Measurements from ENCODE around the gene EDEM2. TPM values are rescaled to one million over a fixed set of nuclear protein-coding genes. Genes with fewer than 3 reads are reported as not detected.
A peak's percentile ranks its signal among the peaks of the same experiment; 100 is the strongest.

Gene EDEM2
- total RNA-seq, 4 donors from 2014 or later, result 7.2 to 12.2 (median 9.5) TPM

DNA sequence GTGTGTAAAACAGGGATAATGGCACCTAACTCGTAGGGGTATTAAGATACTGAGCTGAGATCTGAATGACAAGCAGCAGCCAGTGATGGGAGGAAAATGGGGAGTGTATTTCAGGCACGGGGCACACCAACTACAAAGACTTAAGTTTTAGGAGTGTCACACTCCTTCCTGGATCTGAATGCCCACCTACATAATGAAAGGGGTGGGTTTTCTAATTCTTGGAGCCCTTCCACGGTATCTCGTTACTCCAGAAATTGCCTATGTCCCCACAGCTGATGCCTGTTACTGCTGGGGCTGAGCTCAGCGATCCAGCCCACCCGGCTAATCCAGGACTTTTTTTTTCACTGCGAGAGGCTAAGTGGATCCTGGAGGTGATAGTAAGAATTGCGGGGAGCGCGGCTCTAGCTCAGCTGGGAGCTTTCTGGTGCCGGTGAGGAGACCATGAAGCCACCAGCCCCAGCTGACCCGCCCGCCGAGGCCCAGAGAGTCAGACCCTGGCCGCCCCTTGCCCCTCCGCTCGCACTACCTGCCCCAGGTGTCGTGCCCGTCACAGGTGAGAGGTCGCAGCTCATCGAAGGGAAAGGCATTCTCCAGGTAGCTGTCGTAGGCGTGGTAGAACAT is 727 bp downstream of the EDEM2 start:
- no peaks in the 10 kb centered on the region for H3K9me3 ChIP-seq
- intact Hi-C loops (cut with DNase I; ENCODE audit: low total_unique reads), result loop anchor here (2.0 to 10.0 kb wide), 4 partner anchors 54 to 308 kb away; partner anchors contain the start of genes CEP250, GGT7 and TRPC4AP
- in situ Hi-C loops (cut with MboI; ENCODE audit: low sequenced_read_pairs in 4 of 4), result loop anchor here in 1 of 4 donors (10.0 kb wide), 1 partner anchor 58 kb away; no protein-coding TSS in a partner anchor
- H3K27me3 ChIP-seq, result no peaks in the 10 kb centered on the region
- no peak for ATAC-seq
- peaks cover 0 to 22% of the 10 kb centered on the region in 2 donors for H3K36me3 ChIP-seq
- H3K27ac ChIP-seq, result peak overlapping the region; percentile 65 to 79 (median 72)
- TF ChIP-seq, protein P1, sequence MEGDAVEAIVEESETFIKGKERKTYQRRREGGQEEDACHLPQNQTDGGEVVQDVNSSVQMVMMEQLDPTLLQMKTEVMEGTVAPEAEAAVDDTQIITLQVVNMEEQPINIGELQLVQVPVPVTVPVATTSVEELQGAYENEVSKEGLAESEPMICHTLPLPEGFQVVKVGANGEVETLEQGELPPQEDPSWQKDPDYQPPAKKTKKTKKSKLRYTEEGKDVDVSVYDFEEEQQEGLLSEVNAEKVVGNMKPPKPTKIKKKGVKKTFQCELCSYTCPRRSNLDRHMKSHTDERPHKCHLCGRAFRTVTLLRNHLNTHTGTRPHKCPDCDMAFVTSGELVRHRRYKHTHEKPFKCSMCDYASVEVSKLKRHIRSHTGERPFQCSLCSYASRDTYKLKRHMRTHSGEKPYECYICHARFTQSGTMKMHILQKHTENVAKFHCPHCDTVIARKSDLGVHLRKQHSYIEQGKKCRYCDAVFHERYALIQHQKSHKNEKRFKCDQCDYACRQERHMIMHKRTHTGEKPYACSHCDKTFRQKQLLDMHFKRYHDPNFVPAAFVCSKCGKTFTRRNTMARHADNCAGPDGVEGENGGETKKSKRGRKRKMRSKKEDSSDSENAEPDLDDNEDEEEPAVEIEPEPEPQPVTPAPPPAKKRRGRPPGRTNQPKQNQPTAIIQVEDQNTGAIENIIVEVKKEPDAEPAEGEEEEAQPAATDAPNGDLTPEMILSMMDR (IDR thresholded peaks at IDR 0.05 in 4 of 5, conservative IDR thresholded peaks at IDR 0.05 in 1 of 5), result no peak
- no peak for TF ChIP-seq POLR2A (IDR thresholded peaks at IDR 0.05)
- peaks cover 4 to 22% of the 10 kb centered on the region in 2 donors for H3K4me1 ChIP-seq
- peak overlapping the region; percentile 74 to 84 (median 76) for H3K4me3 ChIP-seq
- peak in 1 of 2 donors; percentile 17 for DNase-seq

DNA sequence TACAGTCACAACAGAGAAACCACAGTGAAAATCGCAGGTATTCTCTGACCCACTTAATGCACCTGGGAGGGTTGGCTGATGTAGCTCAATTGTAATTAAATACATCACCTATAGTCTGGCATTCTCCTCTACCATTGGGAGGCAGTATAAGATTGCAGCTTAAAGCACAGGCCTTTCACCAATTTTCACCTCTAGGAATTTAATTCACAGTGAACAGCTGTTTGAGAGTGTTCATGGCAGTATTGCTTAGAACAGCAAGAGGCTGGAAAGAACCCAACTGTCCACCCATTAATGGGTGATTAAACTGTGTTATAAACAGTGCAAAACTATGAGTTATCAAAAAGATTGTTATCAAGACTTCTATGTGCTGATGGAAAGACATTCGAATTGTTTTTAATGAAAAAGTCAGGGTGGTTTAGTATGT is 2.0 kb downstream of the EDEM2 start:
- Histone ChIP-seq H3K36me3 (peaks cover 0 to 31% of the 10 kb centered on the region in 2 donors), H3K27me3 (no peaks in the 10 kb centered on the region), H3K9me3 (no peaks in the 10 kb centered on the region), H3K4me1 (peaks cover 4 to 17% of the 10 kb centered on the region in 2 donors), H3K4me3 (no peak overlapping the region), H3K27ac (no peak overlapping the region)
- ATAC-seq (no peak), DNase-seq (no peak)
- in situ Hi-C loops (cut with MboI; ENCODE audit: low sequenced_read_pairs in 4 of 4) (loop anchor here in 1 of 4 donors (10.0 kb wide), 1 partner anchor 60 kb away; no protein-coding TSS in a partner anchor), intact Hi-C loops (cut with DNase I; ENCODE audit: low total_unique reads) (loop anchor here (1.0 to 10.0 kb wide), 5 partner anchors 53 to 310 kb away; partner anchors contain the start of genes CEP250, GGT7 and TRPC4AP)
- TF ChIP-seq, protein P1 (IDR thresholded peaks at IDR 0.05 in 4 of 5, conservative IDR thresholded peaks at IDR 0.05 in 1 of 5), result peak in 4 of 5 experiments; percentile 21 to 77 (median 46)
- no peak for TF ChIP-seq POLR2A (IDR thresholded peaks at IDR 0.05)

DNA sequence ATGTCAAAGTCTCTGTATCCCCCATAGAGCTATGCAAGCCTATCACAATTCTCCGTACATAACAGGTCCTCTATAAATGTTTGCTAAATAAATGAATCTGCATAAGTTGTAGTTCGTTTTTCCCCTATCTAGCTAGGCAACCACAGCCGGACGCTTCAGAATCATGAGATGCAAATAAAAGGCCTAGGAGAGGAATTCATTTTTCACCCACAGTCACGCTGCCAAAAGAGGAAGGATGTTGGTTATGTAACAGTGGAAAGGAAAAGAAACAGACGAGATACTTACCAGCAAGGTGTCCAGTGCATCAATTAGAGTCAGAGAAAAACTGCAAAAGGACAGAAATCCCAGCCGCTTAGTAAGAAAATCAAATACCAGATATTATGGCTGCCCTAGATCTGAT is 2.4 kb downstream of the EDEM2 start:
- Histone ChIP-seq H3K27ac (no peak overlapping the region), H3K4me3 (no peak overlapping the region), H3K36me3 (peaks cover 0 to 35% of the 10 kb centered on the region in 2 donors), H3K9me3 (no peaks in the 10 kb centered on the region), H3K4me1 (peaks cover 4 to 17% of the 10 kb centered on the region in 2 donors), H3K27me3 (no peaks in the 10 kb centered on the region)
- TF ChIP-seq POLR2A (IDR thresholded peaks at IDR 0.05), result no peak
- TF ChIP-seq, protein P1 (IDR thresholded peaks at IDR 0.05 in 4 of 5, conservative IDR thresholded peaks at IDR 0.05 in 1 of 5), result no peak
- ATAC-seq, result no peak
- intact Hi-C loops (cut with DNase I; ENCODE audit: low total_unique reads) (loop anchor here (1.0 to 10.0 kb wide), 6 partner anchors 52 to 310 kb away; partner anchors contain the start of genes CEP250, GGT7 and TRPC4AP), in situ Hi-C loops (cut with MboI; ENCODE audit: low sequenced_read_pairs in 4 of 4) (loop anchor here in 1 of 4 donors (10.0 kb wide), 1 partner anchor 60 kb away; no protein-coding TSS in a partner anchor)
- DNase-seq, result no peak

DNA sequence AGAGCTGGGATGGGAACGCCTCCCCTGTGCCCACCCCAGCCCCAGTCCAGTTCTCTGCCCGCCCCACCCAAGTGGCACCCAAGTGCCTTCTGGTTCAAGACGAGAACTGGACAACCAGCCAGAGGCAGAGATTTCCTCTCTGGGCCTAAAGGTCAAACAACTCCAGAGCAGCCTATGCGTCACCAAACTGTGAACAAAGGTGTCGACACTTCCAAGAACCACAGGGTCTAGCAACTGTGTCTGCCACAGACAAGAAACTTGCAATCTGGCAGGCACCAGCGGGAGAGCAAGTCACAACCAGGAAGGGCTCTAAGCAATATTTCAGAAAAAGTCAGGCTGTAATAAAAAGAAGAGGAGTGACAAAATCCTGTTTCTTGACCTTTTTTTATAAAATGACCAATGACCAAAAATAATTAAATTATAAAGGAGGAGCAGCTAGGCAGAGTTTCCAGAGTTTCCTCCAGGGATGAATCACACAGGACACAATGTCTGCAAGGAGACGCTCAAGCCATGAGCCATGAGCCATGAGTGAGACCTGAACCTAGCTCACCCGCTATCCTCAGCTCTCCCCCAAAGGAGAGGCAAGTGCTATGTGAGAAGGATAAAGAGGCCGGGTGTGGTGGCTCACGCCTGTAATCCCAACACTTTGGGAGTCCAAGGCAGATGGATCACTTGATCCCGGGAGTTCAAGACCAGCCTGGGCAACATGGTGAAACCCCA is 11.1 kb downstream of the EDEM2 start:
- no peak overlapping the region for H3K4me3 ChIP-seq
- no peaks in the 10 kb centered on the region for H3K4me1 ChIP-seq
- intact Hi-C loops (cut with DNase I; ENCODE audit: low total_unique reads), result no loop called here
- H3K27me3 ChIP-seq, result no peaks in the 10 kb centered on the region
- H3K9me3 ChIP-seq, result no peaks in the 10 kb centered on the region
- peak overlapping the region; percentile 24 to 67 (median 54) for H3K27ac ChIP-seq
- ATAC-seq (peak; percentile 61 to 67), DNase-seq (peak in 1 of 2 donors; percentile 72)
- TF ChIP-seq, protein P1 (IDR thresholded peaks at IDR 0.05 in 4 of 5, conservative IDR thresholded peaks at IDR 0.05 in 1 of 5), result no peak
- TF ChIP-seq POLR2A (IDR thresholded peaks at IDR 0.05), result no peak
- peaks cover 0 to 67% of the 10 kb centered on the region in 2 donors for H3K36me3 ChIP-seq
- in situ Hi-C loops (cut with MboI; ENCODE audit: low sequenced_read_pairs in 4 of 4), result no loop called here

Measured in gastrocnemius medialis (tissue), 4 donors.